NCI-H2029 (cell line): ENCODE data around the gene TNFRSF4.
A peak's percentile ranks its signal among the peaks of the same experiment; 100 is the strongest.

ENCODE experiments used
- DNase-seq: peaks from one replicate; lab custom pipeline; 2025; lab: John Stamatoyannopoulos, UW

TNFRSF4 gene

GRCh38 chr1:1232796-1233566 is 19.0 kb upstream of the TNFRSF4 start:
- DNase-seq: no peak

GRCh38 chr1:1232208-1232795 is 18.3 kb upstream of the TNFRSF4 start, which contains the start of gene B3GALT6:
B3GALT6 (plus strand) TSS chr1:1232237; CDS start chr1:1232279, 42 bp downstream.
- DNase-seq: no peak

DNA sequence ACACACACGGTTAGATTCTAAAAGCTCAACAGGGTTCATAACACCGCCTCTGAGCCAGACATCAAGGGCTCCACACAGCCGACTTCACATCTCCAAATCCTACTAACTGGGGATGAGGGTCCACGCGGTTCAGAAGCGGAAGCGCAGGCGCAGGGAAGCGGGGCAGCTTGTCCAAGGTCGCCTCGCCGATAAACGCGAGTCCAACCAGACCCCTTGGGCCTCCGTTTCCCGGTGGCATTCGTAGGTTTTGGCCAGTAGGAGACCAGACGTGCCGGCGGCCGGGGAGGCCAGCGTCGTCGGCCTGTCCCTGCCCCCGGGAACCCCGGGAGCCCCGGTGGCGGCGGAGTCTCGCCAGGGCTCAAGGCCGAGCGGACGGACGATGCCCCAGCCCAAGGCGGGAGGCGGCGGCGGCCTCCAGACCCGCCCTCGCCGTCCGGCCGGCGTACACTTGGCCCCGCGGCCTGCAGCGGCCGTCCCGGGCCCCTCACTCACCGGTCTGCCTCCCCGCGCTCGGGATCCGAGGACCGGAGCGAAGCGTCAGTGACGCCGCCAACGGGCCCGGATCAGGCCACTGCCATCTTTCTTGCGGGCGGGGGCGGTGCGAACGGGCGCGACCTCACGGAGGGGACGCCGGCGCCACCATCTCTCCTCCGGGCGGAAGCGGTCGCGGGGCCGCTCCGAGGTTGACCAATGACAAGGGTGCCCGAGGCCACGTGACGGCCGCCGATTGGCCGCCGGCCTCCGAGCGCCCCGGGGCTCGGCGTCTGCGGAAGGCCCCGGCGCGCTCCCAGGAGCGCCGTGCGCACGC is 17.7 kb upstream of the TNFRSF4 start, which contains the start of gene SDF4:
SDF4 (minus strand) TSS at position 602 of the 808 bp plus-strand sequence. CDS start 3,229 bp downstream, outside the sequence.
- peak; percentile 90 for DNase-seq

DNA sequence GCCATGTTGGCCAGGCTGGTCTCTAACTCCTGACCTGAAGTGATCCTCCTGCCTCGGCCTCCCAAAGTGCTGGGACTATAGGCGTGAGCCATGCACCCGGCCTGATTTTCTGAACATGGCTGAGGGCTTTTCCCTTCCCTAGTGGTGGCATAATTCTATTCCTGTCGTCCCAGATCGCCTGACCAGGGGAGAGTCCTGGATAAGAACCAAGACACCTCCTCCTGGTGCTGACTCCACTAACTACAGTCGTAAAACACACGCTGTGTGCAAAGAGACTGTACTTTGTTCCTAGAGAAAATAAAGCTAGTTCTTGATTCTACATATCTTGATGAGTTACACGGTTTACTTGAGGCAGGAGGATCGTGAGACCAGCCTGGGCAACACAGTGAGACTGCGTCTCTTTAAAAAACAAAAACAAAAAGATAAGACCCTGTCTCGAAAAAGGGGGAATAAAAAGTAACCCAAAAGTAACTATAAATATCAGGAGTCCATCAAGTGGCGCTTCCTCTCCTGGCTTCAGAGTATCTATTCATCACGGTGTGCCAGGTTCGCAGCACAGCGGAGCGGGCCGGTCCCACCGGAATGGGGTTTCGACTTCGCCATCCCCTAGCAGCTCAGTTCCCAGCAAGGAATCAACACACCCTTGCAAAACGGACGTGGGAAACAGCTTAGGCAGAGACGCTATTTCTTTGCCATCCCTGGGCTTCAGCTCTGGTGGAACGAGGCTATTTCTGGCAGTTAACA is 16.9 kb upstream of the TNFRSF4 start:
- DNase-seq: no peak

DNA sequence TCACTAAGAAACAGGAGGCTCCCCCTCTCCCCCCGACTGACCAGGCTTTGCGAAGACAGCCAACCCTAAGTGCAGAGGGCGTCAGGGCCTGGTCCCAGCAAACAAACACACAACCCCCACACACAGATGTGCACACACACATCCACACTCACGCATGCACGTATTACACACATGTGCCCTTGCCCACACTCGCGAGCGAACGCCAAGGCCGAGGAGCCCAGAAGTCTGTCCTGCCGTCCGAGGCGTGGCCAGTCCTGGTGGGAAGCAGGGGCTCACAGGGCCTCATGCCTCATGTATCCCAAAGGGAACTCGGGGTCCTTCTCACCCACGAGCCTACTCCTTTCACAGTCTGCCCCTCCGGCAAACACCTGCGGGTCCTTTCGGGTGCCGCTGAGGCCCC is 15.8 kb upstream of the TNFRSF4 start:
- DNase-seq: no peak

GRCh38 chr1:1228596-1229321 is 14.8 kb upstream of the TNFRSF4 start:
- no peak for DNase-seq

GRCh38 chr1:1228187-1228586 is 14.2 kb upstream of the TNFRSF4 start:
- DNase-seq: no peak

GRCh38 chr1:1227386-1227785 is 13.4 kb upstream of the TNFRSF4 start:
- no peak for DNase-seq

- no peak for DNase-seq
Observed at GRCh38 chr1:1226566-1227362, 12.8 kb upstream of the TNFRSF4 start.

- no peak for DNase-seq
Observed at GRCh38 chr1:1225913-1226312, 12.0 kb upstream of the TNFRSF4 start.

GRCh38 chr1:1225238-1225845 is 11.4 kb upstream of the TNFRSF4 start:
- peak; percentile 21 for DNase-seq

- DNase-seq: no peak
Observed at GRCh38 chr1:1223891-1224290, 9.9 kb upstream of the TNFRSF4 start.

- DNase-seq: no peak
Observed at GRCh38 chr1:1223321-1223720, 9.4 kb upstream of the TNFRSF4 start.

- DNase-seq: no peak
Observed at GRCh38 chr1:1222575-1223225, 8.7 kb upstream of the TNFRSF4 start.

- no peak for DNase-seq
Observed at GRCh38 chr1:1221887-1222574, 8.1 kb upstream of the TNFRSF4 start.

GRCh38 chr1:1220197-1220596 is 6.2 kb upstream of the TNFRSF4 start:
- no peak for DNase-seq

DNA sequence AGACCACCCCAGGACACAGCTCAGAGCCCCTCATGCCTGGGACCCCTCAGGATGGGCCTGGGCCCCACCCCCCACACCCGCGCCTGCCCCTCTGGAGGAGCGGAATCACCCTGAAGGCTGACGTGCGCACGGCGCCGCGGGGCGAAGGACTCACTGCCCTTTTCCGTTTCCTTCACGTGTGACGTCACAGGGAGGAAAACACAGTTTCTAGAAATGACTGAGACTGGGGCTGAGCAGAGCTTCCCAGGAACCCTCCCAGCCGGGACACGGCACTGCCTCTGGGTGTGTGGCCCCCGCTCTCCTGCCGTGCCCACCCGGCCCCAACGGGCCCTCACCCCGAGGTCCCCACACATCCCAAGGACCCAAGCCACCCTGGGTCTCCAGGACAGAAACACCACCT is 5.4 kb upstream of the TNFRSF4 start:
- no peak for DNase-seq

DNA sequence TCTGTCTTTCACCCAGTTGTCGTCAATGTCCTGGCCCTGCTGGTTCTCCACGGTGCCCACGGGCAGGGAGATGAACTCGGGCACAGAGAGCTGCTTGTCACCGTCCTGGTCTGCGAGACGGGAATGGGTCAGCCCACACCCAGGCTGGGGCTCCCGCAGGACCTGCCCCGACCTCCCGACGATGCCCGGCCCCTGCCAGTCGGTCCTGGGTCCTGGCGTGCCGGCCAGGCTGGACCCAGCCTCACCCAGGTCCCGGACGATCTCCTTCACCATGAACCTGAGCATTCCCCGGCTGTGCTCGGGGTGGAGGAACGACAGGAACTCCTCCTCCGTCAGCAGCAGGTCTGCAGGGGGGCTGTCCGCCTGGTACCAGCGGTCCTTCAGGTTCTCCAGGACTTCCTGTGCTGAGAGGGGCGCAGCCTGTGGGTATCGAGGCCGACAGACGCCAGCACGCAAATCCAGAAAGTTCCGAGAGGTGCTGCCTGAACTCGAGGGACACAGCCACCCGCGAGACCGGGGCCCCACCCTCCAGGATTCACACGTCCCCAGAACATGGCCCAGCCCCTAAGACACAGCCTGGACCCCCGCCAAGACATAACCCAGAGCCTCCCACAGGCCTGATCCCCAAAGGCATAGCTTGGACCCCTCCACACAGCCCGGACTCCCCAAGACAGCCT is 4.7 kb upstream of the TNFRSF4 start:
- DNase-seq: no peak
